Gastrocnemius medialis (tissue), 4 donors: ENCODE results near the gene ZPBP2.

Source experiments
- CTCF ChIP-seq, 5 experiments: fragments of 450-650 bp in 3 of 5; fragments of 200-600 bp in 2 of 5; sonication (generic) in 2 of 5; IDR thresholded peaks in 4 of 5; conservative IDR thresholded peaks in 1 of 5; 1 replicate in 4 of 5; 2 replicates in 1 of 5; pipeline ENCODE4 v1.5.1; 2016 to 2019; ENCODE audit warnings: antibody characterized with exemption in 5 of 5, mild to moderate bottlenecking in 3 of 5, moderate library complexity in 3 of 5
- POLR2A ChIP-seq, 2 donors: fragments of 450-650 bp; IDR thresholded peaks; one replicate each; pipeline ENCODE4 v1.6.1; 2017; ENCODE audit warnings: antibody characterized with exemption in 2 of 2, mild to moderate bottlenecking in 2 of 2, moderate library complexity in 2 of 2

GRCh38 chr17:39915559-39915958 lies 47.6 kb downstream of the ZPBP2 start:
- TF ChIP-seq POLR2A (IDR thresholded peaks at IDR 0.05) (no peak), CTCF (IDR thresholded peaks at IDR 0.05 in 4 of 5, conservative IDR thresholded peaks at IDR 0.05 in 1 of 5) (no peak)
